Activated CD4-positive, CD25-positive, alpha-beta regulatory T cell (primary cell): ENCODE measurements around the gene NKX2-2.
A peak's percentile ranks its signal among the peaks of the same experiment; 100 is the strongest.
"Not testable (repeated sequence)": the region's sequence is repeated elsewhere in the genome, so short reads cannot be mapped to it uniquely, and the experiment has no call there.

Source experiments
- DNase-seq, 4 experiments: peaks; one replicate each; lab custom pipeline; 2025; lab: John Stamatoyannopoulos, UW

Gene NKX2-2

DNA sequence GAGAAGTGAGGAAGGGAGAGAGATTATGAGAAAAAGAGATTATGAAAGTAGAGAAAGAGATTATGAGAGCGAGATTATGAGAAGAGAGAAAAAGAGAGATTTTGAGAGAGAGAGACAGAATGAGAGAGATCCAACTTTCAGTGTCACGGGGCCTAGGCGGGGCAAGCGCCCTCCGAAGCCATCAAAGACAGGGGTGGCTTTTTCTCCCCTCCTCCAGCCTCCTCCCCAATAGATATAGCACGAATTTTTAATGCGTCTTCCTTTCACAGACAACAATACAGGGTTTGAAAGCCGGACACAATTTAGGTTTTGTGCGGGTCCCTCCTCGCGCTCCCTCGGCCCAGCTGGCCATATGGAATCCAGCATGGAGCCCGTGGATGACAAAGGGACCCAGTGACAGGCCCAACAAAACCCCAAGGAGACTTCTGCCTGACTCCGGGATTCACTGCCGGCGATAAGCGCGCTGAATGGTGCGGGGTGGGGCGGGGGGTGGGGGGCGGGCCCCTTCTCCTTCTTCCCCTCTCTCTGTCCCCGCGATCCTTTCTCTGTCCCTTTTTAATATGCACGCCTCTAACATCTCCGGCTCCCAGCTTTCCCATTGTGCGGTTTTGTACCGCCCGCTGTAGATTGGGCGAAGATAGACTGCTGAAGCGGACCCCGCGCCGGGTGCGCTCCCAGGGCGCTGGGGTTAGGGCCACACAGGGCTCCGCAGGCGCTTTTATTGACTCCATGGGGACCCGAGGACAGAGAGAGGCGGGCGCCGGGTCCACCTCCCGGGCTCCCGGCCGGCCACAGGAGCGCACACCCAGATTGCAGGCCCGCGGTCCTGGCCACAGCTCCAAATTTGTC lies 5.4 kb downstream of the NKX2-2 start:
- DNase-seq = no peak

DNA sequence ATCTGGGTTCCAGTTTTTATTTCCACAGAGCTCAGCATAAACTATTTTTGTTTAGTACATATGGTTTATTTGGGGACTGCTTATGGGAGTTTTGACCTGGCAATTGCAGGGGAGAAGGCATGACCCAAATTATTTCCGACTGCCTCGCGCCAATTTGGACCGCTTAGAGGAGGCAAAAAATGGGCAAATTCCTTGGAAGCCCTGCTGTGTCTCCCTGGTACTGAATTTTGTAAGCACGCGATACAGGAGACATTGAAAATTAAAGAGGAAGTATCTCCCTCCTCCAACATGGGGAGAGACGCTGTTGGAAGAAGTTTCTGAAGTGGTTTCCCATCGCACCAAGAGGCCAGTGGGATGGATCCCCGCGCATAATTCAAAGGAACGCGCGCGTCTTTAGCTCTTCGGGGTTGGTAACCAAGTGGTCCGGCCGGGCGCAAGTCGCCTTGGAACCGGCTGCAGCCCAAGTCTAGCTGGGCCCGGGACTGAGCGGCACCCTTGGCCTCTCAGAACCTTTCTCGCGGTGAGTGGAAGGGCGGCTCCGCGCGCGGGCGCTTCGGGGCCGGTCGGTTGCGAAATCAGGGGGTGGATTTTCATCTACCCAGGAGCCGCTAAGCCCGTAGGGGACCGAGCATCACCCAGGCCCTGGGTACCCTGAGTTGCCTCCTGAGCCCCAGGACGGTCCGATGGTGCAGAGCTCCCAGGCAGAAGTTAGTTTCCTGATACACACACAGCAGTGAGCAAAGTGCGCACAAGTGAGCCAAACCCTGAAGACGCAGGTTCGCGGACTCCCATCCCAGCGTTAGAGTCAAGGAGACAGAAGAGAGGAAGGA lies 6.2 kb downstream of the NKX2-2 start:
- no peak for DNase-seq

DNA sequence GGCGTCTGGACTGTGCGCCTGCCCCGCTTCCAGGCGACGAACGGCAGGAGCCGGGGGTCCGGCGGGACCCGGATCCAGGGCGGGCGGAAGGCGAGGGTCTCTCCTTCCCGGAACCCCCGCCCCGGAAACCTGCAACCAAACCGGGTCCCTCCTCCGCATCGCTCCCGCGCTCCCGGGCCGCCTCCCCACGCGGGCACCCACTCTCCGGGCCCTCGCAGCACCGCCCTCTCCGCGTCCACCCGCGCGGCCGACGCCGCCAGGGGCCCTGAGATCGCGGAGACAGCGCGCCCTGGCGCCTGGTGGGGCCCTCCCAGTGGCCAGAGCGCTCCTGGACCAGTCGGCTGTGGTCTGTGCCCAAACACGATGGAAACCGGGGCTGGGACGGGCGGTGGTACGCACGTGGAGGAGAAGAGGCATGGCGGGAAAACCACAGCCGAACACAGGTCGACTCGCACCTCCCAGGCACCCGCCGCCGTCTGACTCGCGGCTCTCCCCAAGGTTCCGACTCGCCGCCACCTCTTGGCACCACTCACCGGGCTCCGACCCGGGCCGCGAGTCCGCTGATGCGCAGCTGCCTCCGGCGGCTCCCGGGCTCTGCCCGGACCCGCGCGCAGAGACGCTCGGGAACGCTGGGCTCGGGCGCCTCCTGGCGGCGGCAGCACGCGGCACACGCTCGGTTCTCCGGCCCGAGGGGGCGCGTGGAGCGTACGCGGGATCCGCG lies 7.9 kb downstream of the NKX2-2 start:
- peak; percentile 38 to 50 (median 42) for DNase-seq

DNA sequence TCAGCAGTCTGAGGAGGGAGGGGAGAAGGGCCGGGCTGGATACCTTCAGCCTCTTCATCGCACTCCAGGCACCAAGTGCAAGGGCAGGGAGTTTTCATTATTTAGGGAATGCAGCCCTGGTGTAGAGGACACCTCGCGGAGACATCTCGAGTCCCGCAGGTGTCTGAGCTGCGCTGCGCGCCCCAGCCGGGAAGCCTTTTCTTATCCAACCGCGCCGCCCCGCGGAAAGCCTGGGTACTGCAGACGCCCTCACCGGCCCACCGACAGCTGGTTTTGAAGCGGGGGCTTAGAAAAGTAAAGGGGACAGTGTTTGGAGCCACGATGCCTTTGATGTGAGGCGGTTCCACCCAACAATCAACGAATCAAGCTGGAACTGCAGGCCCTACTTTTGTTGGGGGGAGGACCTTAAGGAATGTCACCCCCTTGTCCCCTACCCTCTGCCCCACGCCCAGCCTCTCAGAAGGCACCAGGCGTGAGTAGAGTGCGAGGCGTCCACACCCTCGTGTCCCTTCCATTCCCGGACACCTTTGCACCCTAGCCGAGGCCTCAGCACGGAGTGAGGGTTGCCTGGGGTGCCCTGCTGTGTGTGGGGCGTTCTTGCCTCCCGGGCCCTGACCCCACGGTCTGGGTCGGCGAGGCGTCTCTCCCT lies 8.6 kb downstream of the NKX2-2 start:
- peak; percentile 47 to 79 (median 68) for DNase-seq

DNA sequence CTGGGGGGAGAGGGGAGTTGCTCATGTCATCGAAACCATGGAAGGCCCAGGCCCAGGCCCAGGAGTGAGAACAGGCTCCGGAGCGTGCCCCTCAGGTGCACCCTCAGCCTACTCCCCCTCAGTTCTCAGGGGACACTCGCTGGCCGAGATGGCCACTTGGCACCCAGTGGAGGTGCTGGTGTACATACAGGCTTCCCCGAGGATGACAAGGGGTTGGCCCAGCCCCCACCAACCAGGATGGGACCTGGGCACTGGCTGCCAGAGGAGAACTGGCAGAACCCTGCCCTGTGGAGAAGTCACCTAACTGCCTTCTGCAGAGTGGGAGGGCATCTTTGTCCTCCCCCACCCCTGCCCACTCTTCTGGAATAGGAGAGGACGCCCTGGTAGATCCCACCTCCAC lies 9.5 kb downstream of the NKX2-2 start:
- no peak for DNase-seq

DNA sequence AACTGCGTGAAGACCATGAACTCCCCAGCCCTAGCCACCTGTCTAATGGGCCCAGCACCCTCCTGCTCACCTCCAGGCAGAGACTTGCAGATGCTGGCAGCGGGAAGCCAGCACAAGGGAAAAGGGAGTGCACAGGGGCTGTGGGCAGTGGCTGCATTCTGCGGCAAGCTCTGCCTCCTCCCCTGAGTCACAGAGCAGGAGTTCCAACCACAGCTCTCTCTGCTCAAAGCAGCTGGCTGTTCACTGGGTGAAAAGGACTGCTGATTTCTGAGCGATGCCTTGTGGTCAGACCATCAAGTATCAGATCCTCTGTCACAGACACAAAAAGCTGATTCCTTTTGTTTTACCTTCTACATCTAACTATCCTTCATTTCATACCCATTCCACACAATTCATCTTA lies 10.5 kb downstream of the NKX2-2 start:
- DNase-seq = no peak

DNA sequence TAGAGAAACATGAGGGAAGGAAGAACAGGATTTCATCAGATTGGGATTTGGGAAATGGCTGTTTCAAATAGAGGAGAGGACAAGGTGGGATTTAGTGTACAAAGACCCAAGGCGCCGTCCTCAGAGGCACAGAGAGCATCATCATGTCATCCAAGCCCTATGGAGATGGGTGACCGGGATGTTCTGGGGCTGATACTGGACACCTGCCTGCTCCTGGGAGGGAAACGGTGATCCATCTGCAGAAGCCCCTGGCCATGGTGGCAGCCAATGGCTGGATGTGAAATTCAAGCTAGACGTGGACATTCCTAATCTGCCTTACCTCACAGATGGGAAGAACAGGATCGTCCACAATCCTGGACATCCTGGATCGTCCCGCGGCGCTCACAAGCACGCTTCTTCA lies 12.7 kb downstream of the NKX2-2 start:
- no peak for DNase-seq

DNA sequence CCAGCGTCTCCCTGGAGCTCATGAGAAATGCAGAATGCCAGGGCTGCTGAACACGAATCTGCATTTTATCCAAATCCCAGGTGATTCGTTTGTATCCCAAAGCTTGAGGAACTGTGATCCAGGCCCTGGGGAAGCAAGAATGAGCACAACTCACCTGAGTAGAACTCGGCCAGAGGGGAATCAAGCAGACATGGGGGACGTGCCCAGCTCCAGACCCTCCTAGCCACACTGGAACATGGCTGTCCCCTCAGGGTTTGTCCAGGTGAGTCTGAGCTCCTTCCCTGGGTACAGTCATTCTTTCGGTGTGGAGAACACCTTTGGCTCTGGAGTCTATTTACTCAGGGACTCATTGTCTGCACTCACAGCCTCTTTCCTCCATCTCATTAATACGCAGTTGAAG lies 13.3 kb downstream of the NKX2-2 start:
- no peak for DNase-seq

DNA sequence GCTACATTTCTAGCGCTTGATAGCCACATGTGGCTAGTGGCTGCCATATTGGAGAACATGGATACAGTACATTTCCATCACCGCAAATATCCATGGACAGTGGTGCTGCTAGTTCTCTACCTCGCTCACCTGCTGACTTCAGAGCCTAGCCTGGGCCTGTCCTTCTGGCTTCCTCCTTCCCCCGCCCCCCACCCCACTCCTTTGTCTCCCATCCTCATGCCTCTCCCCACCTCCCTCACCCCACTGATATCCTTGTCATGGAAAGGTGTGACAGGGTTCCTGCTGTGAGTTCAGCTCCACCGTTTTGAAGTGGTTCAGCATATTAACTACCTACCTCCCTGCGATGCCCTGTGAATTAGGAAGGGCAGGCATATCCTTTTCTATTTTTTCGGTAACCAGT lies 14.2 kb downstream of the NKX2-2 start:
- no peak for DNase-seq

DNA sequence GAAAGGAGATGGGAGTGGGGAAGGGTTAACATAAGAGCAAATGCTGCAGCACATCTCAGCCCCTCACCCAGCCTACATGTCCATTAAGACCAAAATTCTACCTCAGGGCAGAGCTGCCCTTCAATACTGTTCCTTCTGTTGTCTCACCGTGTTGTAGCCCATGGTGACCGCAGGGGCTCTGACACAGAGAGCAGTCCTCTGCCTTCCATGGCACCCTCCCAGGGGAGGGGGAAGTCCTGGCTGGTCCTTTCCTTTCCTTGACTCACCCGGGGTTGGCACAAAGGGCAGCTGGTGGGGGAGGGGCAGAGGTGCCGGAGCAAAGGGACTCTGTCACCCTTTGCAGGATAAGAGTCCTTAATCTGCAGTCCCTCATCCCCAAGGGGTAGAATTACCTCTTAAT lies 15.2 kb downstream of the NKX2-2 start:
- no peak for DNase-seq

DNA sequence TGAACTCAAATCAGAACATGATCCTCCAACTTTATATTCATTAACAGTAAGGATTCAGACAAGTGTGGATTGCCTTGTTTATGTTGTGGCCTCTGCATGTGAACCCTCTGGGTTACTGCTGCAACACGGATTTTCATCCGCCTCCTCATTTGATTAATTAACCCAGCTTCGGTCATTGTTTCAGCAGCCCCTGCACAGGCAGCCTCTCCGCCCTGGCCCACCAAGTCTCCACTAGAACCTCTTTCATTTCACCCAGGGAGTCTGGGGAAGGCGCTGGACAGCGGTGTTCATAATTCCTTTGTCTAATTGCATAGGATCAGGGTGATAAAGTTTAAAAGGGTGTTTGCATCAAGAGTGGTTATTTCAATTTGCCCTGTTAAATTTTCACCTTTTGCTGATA lies 15.7 kb downstream of the NKX2-2 start:
- no peak for DNase-seq

DNA sequence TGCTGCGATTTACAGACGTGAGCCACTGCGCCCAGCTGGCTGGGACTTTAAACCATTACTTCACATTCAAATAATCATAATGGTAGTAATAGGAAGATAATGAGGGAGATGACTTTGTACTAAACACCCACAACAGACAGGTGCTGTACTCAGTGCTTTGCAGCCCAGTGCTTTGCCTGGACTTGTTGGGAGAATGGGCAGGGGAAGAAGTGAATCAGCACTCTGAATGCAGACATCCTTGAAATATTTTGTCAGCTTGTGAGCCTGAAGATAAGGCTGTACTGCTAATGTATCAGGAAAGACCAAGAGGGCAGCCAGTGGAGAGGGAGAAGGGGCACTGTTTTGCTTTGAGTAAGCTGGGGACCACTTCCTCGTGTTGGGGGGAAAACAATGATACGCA lies 17.4 kb downstream of the NKX2-2 start:
- DNase-seq = no peak

DNA sequence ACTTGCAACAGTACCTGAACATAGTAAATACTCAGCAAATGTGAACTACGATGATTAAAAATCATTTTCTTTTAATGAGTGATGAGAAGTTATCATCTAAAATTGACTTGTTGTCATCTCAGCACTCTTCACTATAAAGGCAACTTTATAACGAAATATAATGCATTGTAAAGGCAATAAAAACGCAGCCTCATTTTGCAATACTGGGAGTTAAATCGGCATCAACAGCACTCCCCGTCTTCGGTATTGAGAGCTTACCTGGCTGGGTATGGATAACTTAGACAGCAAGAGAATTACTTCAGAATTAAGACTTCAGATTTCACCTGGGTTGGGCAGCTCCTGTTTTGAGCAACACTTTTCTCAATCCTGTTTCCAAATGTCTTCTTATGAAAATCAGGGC lies 20.8 kb downstream of the NKX2-2 start:
- DNase-seq = no peak

DNA sequence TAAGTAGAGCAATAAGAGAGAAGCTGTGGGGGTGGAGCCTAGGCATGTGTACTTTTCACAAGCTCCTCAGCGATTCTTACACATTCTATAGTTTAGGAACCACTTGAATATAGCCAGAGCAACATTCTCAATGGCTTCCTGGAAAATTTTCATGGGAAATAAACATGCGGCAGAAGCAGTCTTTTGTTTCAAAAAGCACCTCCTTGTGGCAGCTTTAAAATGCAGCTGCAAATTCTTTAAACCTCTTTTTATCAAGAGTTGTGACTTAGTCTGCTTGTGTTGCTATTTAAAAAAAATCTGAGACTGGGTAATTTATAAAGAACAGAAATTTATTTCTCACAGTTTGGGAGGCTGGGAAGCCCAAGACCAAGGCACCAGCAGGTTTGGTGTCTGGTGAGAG lies 23.8 kb downstream of the NKX2-2 start:
- no peak for DNase-seq

DNA sequence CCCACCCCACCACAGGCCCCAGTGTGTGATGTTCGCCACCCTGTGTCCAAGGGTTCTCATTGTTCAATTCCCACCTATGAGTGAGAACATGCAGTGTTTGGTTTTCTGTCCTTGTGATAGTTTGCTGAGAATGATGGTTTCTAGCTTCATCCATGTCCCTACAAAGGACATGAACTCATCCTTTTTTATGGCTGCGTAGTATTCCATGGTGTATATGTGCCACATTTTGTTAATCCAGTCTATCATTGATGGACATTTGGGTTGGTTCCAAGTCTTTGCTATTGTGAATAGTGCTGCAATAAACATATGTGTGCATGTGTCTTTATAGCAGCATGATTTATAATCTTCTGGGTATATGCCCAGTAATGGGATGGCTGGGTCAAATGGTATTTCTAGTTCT lies 33.7 kb downstream of the NKX2-2 start:
- DNase-seq = not testable (repeated sequence)

DNA sequence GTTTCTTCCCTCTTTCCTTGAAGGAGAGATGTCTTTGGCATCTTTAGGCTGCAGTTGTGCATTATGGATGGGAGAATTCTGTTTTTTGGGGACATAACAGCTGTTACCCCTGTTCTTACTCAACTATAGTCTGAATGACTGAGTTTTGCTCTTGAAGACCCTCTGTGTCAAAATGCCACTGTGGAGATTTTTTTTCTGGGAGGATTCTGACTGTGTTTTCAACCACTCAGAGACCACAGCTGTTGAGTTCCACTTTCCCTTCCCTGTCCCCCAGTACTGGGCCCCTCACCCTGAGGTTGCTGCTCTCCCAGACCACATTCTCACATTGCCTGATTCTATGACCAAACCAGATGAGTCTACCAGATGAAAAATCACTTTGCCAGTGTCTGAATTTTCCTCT lies 48.1 kb downstream of the NKX2-2 start:
- DNase-seq = no peak

DNA sequence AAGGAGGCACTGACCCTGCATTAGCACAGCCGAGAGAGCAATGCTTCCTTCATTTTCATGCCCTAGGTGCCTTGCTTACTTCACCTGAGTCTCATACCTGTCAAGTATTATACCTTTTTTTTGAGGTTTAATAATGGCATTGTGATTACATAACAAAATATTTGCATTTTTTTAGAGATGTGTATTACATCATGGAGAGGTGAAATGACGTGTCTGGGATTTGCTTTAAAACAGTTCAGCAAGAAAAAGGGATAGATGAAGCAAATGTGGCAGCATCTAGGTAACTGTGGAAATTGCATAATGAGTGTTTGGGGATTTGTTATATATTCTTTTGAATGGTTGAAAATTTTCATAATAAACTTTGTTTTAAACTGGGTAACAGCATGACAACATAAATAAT lies 48.9 kb downstream of the NKX2-2 start:
- DNase-seq = no peak
